Activated T-cell treated with anti-CD3 and anti-CD28 coated beads, Interleukin-2, amount 50 U/mL, for 24 hours (primary cell): ENCODE results near the gene PLXNC1.

Experiments used
- DNase-seq: peaks from one replicate; pipeline ENCODE4 v3.0.0-alpha.2; 2020
- H3K27ac Mint-ChIP-seq: 2 replicates; pipeline ENCODE4 v1.8.0; 2020; ENCODE audit warnings: mild to moderate bottlenecking, mixed read lengths
- H3K27me3 Mint-ChIP-seq: 2 replicates; pipeline ENCODE4 v1.8.0; 2020; ENCODE audit warnings: mixed read lengths
- H3K36me3 Mint-ChIP-seq: 2 replicates; pipeline ENCODE4 v1.8.0; 2020; ENCODE audit warnings: low read depth, mixed read lengths
- H3K4me1 Mint-ChIP-seq: 2 replicates; pipeline ENCODE4 v1.8.0; 2020; ENCODE audit warnings: low read depth, mixed read lengths
- H3K4me3 Mint-ChIP-seq: 2 replicates; pipeline ENCODE4 v1.8.0; 2020; ENCODE audit warnings: mild to moderate bottlenecking, moderate library complexity, mixed read lengths
- H3K9me3 Mint-ChIP-seq: 2 replicates; pipeline ENCODE4 v1.8.0; 2020; ENCODE audit warnings: mixed read lengths

PLXNC1 gene

DNA sequence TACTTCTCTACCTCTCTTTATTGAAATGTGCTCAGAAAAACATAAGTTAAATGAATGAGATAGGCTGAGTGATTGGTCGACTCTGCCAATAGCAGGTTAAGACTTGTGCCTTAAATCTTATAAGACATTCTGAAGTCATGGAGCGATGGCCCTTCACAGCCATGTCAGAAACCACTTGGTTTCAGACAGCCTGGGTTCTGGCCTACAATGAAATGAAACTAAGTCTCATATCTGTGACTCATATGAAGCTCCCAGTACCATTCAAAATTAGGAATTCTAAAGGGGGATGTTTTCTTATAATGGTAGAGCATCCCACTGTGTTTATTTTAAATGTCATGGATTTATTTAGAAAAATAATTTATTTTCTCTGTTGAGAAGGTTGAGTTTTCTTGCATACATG, 42.6 kb downstream of the PLXNC1 start:
- DNase-seq = no peak
- H3K4me1 Mint-ChIP-seq = peaks cover 6% of the 10 kb centered on the region
- no peak overlapping the region for H3K4me3 Mint-ChIP-seq
- no peak overlapping the region for H3K27ac Mint-ChIP-seq
- peaks cover 18% of the 10 kb centered on the region for H3K36me3 Mint-ChIP-seq
- no peaks in the 10 kb centered on the region for H3K27me3 Mint-ChIP-seq
- H3K9me3 Mint-ChIP-seq = peaks cover 6% of the 10 kb centered on the region

- peaks cover 14% of the 10 kb centered on the region for H3K36me3 Mint-ChIP-seq
- no peak overlapping the region for H3K4me3 Mint-ChIP-seq
- no peaks in the 10 kb centered on the region for H3K27me3 Mint-ChIP-seq
- DNase-seq = no peak
- peaks cover 6% of the 10 kb centered on the region for H3K9me3 Mint-ChIP-seq
- H3K27ac Mint-ChIP-seq = no peak overlapping the region
- peaks cover 6% of the 10 kb centered on the region for H3K4me1 Mint-ChIP-seq
These were observed 43.4 kb downstream of the PLXNC1 start for GRCh38 chr12:94191811-94192210.

GRCh38 chr12:94192506-94192905, 44.1 kb downstream of the PLXNC1 start:
- Mint-ChIP-seq H3K27me3 (no peaks in the 10 kb centered on the region), H3K36me3 (peaks cover 14% of the 10 kb centered on the region), H3K4me1 (peaks cover 6% of the 10 kb centered on the region), H3K4me3 (no peak overlapping the region), H3K9me3 (peaks cover 6% of the 10 kb centered on the region), H3K27ac (no peak overlapping the region)
- DNase-seq = no peak

DNA sequence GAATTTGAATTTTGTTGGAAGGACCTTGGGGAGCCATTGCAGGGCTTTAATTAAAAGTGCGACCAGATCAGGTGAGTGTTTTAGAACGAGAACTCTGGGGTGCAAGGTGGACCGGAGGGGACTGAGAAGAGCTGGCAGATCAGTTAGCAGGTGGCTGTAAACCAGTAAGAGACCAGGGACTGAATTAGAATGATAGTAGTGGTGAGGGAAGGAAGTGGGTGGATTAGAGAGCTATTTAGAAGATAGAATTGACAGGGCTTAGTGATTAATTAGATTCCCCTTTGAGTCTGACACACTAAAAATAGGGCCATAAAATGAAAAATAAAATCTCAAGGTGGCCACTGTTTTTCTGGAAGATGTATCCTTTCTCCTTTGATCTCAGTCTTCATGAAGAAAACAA, 44.8 kb downstream of the PLXNC1 start:
- H3K27me3 Mint-ChIP-seq = no peaks in the 10 kb centered on the region
- peaks cover 6% of the 10 kb centered on the region for H3K9me3 Mint-ChIP-seq
- peaks cover 6% of the 10 kb centered on the region for H3K4me1 Mint-ChIP-seq
- peaks cover 14% of the 10 kb centered on the region for H3K36me3 Mint-ChIP-seq
- no peak for DNase-seq
- no peak overlapping the region for H3K27ac Mint-ChIP-seq
- no peak overlapping the region for H3K4me3 Mint-ChIP-seq

- peaks cover 5% of the 10 kb centered on the region for H3K9me3 Mint-ChIP-seq
- DNase-seq = no peak
- no peaks in the 10 kb centered on the region for H3K27me3 Mint-ChIP-seq
- no peak overlapping the region for H3K4me3 Mint-ChIP-seq
- H3K36me3 Mint-ChIP-seq = peaks cover 13% of the 10 kb centered on the region
- H3K27ac Mint-ChIP-seq = no peak overlapping the region
- H3K4me1 Mint-ChIP-seq = peaks cover 6% of the 10 kb centered on the region
These were observed 47.1 kb downstream of the PLXNC1 start for GRCh38 chr12:94195483-94195882.

DNA sequence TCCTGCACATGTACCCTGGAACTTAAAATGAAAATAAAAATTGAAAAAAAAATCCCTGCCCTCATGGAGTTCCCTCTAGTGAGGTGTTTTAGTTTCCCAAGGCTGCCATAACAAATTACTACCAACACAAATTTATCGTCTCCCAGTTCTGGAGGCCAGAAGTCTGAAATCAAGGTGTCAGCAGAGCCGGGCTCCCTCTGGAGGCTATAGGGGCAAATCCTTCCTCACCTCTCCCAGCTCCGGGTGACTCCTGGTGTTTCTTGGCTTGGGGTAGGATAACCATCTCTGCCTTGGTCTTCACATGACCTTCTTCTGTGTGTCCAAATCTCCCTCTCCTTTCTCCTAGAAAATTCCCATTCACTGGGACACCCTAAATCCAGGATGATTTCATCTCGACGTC, 50.1 kb downstream of the PLXNC1 start:
- Mint-ChIP-seq H3K27me3 (no peaks in the 10 kb centered on the region), H3K9me3 (peaks cover 2% of the 10 kb centered on the region), H3K4me3 (no peak overlapping the region), H3K27ac (no peak overlapping the region), H3K4me1 (peaks cover 14% of the 10 kb centered on the region), H3K36me3 (peaks cover 2% of the 10 kb centered on the region)
- DNase-seq = no peak

DNA sequence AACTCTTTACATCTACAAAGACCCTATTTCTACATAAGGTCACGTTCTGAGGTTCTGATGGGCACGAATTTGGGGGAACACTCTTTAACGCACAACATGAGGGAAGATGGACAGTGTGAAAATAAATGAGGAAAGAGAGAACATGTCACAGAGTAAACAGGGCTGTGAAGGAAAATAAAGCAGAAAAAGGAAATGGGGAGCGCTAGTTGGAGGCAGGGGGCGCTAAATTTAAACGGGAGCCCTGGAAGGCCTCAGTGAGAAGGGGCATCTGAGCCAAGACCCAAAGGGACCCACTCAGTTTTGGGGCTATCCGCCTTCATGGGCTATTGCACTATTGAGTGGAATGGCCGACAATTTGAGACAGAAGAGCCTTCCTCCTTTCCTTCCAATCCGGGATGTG, 50.5 kb downstream of the PLXNC1 start:
- peaks cover 18% of the 10 kb centered on the region for H3K4me1 Mint-ChIP-seq
- peaks cover 2% of the 10 kb centered on the region for H3K9me3 Mint-ChIP-seq
- H3K36me3 Mint-ChIP-seq = no peaks in the 10 kb centered on the region
- DNase-seq = no peak
- no peak overlapping the region for H3K4me3 Mint-ChIP-seq
- H3K27me3 Mint-ChIP-seq = no peaks in the 10 kb centered on the region
- H3K27ac Mint-ChIP-seq = no peak overlapping the region

GRCh38 chr12:94200069-94200468, 51.7 kb downstream of the PLXNC1 start:
- H3K4me3 Mint-ChIP-seq = no peak overlapping the region
- H3K9me3 Mint-ChIP-seq = peaks cover 2% of the 10 kb centered on the region
- no peaks in the 10 kb centered on the region for H3K27me3 Mint-ChIP-seq
- DNase-seq = no peak
- no peak overlapping the region for H3K27ac Mint-ChIP-seq
- H3K4me1 Mint-ChIP-seq = peaks cover 30% of the 10 kb centered on the region
- no peaks in the 10 kb centered on the region for H3K36me3 Mint-ChIP-seq

- no peak overlapping the region for H3K4me3 Mint-ChIP-seq
- H3K27me3 Mint-ChIP-seq = no peaks in the 10 kb centered on the region
- DNase-seq = no peak
- no peaks in the 10 kb centered on the region for H3K36me3 Mint-ChIP-seq
- H3K9me3 Mint-ChIP-seq = peaks cover 2% of the 10 kb centered on the region
- H3K27ac Mint-ChIP-seq = no peak overlapping the region
- H3K4me1 Mint-ChIP-seq = peaks cover 36% of the 10 kb centered on the region
These were observed 52.3 kb downstream of the PLXNC1 start for GRCh38 chr12:94200695-94201094.

DNA sequence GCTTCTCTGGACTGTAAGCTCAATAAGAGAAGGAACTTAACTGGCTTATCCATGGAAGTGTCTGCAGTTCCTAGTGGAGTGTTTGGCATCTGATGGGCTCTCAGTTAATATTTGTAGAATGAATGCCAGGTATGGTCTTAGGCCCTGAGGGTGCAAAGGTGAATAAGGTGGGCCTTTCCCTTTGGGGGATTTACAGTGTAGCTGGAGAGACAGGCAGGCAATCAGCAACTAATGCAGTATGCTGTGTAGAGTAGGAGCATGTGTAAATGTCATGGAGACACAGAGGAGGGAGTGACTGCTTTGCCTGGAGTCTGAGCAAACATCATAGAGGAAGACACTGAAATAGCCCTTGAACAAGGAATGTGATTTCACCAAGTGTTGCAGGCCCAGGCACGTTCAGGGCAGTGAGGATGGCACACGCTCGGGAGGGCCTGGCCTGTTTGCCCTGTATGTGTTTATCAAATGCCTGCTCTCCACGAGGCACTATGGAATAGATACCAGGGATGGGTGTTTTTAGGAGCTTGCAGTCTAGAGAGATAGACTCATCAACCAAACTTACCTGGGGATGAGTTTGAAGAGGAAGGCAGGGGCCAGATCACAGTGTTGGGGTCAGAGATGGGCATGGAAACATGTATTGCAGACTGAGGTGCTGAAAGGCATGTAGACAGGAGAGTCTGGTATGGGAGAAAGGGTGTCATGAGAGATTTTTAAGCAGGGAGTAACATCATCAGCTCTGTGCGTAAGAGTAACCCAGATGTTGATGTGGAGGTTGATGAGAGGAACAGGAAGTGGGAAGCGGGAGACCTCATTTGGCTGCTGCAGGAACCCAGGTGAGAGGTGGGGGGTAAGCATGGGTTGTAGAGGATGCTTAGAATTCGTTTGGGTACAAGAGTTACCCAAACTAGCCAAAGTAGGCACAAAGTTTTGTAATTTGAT, 54.1 kb downstream of the PLXNC1 start:
- Mint-ChIP-seq H3K9me3 (peaks cover 2% of the 10 kb centered on the region), H3K4me1 (peaks cover 54% of the 10 kb centered on the region), H3K4me3 (no peak overlapping the region), H3K27me3 (no peaks in the 10 kb centered on the region), H3K27ac (no peak overlapping the region), H3K36me3 (no peaks in the 10 kb centered on the region)
- DNase-seq = no peak

DNA sequence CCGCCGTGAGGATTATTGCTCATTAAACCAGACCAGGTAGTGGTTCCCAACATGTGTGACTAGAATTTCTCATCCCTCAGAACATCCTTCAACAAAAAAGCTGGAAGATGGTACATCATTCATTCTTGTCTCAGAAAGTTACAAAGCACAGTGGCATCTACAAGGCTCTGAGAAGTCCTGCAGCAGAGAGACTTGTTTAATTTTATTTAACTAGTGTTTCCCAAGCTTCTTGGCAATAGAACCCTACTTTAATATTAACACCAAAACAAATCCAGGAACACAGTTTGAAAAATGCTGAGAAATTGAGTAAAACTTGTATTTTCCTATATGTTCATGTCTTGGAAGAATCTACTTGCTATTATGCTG, 54.8 kb downstream of the PLXNC1 start:
- DNase-seq = no peak
- peaks cover 61% of the 10 kb centered on the region for H3K4me1 Mint-ChIP-seq
- H3K27ac Mint-ChIP-seq = no peak overlapping the region

DNA sequence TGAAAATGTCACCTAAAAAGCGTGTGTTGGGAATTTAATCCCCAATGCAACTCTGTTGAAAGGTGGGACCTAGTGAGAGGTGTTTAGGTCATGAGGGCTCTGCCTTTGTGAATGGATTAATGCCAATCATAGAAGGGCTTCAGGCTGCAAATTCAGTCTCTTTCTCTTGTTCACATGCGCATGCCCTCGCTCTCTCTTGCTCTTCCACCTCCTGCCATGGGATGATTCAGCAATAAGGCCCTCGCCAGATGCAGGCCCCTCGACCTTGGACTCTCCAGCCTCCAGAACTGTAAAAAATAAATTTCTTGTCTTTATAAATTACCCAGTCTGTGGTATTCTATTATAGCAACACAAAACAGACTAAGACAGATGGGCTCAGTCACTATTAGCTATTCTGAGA, 55.4 kb downstream of the PLXNC1 start:
- H3K27ac Mint-ChIP-seq = no peak overlapping the region
- H3K4me3 Mint-ChIP-seq = no peak overlapping the region
- no peaks in the 10 kb centered on the region for H3K36me3 Mint-ChIP-seq
- no peaks in the 10 kb centered on the region for H3K27me3 Mint-ChIP-seq
- no peak for DNase-seq
- peaks cover 67% of the 10 kb centered on the region for H3K4me1 Mint-ChIP-seq
- peaks cover 2% of the 10 kb centered on the region for H3K9me3 Mint-ChIP-seq

More for the DNA sequence above, 54.8 kb downstream of the PLXNC1 start:
- Mint-ChIP-seq H3K4me3 (no peak overlapping the region), H3K27me3 (no peaks in the 10 kb centered on the region), H3K9me3 (peaks cover 2% of the 10 kb centered on the region), H3K36me3 (no peaks in the 10 kb centered on the region)

DNA sequence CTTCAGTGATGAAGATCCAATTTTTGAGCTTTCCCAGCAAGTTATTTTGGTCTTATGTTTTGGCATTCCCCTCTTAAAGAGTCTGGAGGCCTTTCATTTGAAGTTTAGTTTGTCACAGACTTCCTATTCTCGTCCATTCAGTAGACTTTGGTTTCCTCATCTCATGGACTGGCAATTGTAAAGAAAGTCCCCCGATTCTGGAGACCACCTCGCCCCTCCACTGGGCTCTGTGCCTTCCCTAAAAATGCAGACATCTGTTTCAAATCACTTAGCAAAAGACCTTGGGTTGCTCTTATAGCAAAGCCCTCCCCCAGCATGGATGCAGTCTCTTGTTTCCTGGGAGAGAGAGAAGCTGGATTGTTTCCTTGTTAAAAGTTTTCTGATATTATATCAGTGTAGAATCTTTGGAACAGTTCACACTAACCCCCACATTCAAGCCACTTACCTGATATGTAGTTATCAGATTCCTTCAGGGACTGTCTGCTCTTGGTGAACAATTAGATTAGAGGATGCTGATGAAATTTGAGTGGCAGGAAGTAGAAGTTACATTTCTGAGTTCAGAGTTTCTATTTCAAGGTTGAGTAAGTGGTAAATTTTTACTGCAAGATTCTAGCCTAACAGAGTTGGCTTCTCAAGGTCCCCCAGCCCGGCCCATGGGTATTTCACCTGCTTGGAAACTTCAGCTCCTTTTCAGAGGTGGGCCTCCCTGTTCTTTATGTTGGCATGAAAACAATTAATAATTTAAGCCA, 56.3 kb downstream of the PLXNC1 start:
- Mint-ChIP-seq H3K9me3 (peaks cover 2% of the 10 kb centered on the region), H3K27me3 (no peaks in the 10 kb centered on the region), H3K4me1 (peaks cover 75% of the 10 kb centered on the region), H3K36me3 (peaks cover 4% of the 10 kb centered on the region), H3K27ac (peak overlapping the region; percentile 81), H3K4me3 (peak overlapping the region; percentile 61)
- DNase-seq = peak; percentile 41

GRCh38 chr12:94205822-94206221, 57.4 kb downstream of the PLXNC1 start:
- H3K9me3 Mint-ChIP-seq = peaks cover 2% of the 10 kb centered on the region
- peak overlapping the region; percentile 86 for H3K27ac Mint-ChIP-seq
- peak overlapping the region; percentile 22 for H3K4me3 Mint-ChIP-seq
- no peaks in the 10 kb centered on the region for H3K27me3 Mint-ChIP-seq
- DNase-seq = no peak
- peaks cover 77% of the 10 kb centered on the region for H3K4me1 Mint-ChIP-seq
- peaks cover 4% of the 10 kb centered on the region for H3K36me3 Mint-ChIP-seq

DNA sequence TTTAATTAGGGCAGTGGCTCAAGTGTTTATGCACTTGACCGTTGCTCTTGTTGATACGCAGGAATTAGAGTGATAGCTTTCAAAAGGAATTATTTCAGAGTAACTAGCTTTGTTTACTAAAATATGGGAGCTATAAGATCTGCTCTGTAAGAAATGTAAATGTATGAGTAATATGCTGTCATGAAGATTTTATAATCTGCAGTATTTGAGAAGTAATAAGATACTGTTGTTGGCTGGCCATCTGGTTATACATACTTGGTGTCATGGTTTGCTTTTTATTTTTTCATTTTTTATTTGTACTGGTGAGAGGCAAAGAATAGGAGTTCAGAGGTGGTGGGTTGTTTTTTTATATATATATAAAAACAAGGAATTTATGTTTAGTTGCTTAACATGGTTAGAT, 58.5 kb downstream of the PLXNC1 start:
- H3K4me1 Mint-ChIP-seq = peaks cover 81% of the 10 kb centered on the region
- H3K27me3 Mint-ChIP-seq = no peaks in the 10 kb centered on the region
- peak overlapping the region; percentile 51 for H3K4me3 Mint-ChIP-seq
- H3K9me3 Mint-ChIP-seq = peaks cover 4% of the 10 kb centered on the region
- H3K36me3 Mint-ChIP-seq = peaks cover 6% of the 10 kb centered on the region
- DNase-seq = no peak
- peak overlapping the region; percentile 86 for H3K27ac Mint-ChIP-seq
